IMR-90 (cell line): ENCODE data around the gene USP10.

Experiments used
- BHLHE40 ChIP-seq: fragments of 150-350 bp; IDR thresholded peaks from 2 replicates; pipeline ENCODE4 v1.6.1; 2016; ENCODE audit warnings: mild to moderate bottlenecking, low read depth, low read length
- CEBPB ChIP-seq: IDR thresholded peaks from 2 replicates; pipeline ENCODE4 v1.6.1; 2012; ENCODE audit warnings: low read depth, low read length, improper control_type of control experiment
- CHD1 ChIP-seq: IDR thresholded peaks from 2 replicates; pipeline ENCODE4 v1.6.1; 2012; ENCODE audit warnings: low read depth, low read length, improper control_type of control experiment
- CTCF ChIP-seq: conservative IDR thresholded peaks from 2 replicates; pipeline ENCODE4 v1.5.1; 2012; ENCODE audit warnings: mild to moderate bottlenecking, low read depth, low read length, improper control_type of control experiment
- MAFK ChIP-seq: IDR thresholded peaks from 2 replicates; pipeline ENCODE4 v1.6.1; 2012; ENCODE audit warnings: low read depth, low read length, improper control_type of control experiment
- MAZ ChIP-seq: IDR thresholded peaks from 2 replicates; pipeline ENCODE4 v1.6.1; 2012; ENCODE audit warnings: low read depth, mild to moderate bottlenecking, low read length, improper control_type of control experiment, moderate library complexity, borderline replicate concordance
- POLR2A ChIP-seq: IDR thresholded peaks from 2 replicates; pipeline ENCODE4 v1.6.1; 2012; ENCODE audit warnings: mild to moderate bottlenecking, low read depth, low read length
- RAD21 ChIP-seq: IDR thresholded peaks from 2 replicates; pipeline ENCODE4 v1.6.1; 2012; ENCODE audit warnings: low read length, improper control_type of control experiment
- SMC3 ChIP-seq: fragments of 150-350 bp; IDR thresholded peaks from 2 replicates; pipeline ENCODE4 v1.6.1; 2016; ENCODE audit warnings: low read depth, mild to moderate bottlenecking, antibody characterized with exemption, low read length, moderate library complexity
- TF ChIP-seq, protein P1 (sequence below): fragments of 150-350 bp; IDR thresholded peaks from 2 replicates; pipeline ENCODE4 v1.6.1; 2017; ENCODE audit warnings: mild to moderate bottlenecking, antibody characterized with exemption, low read length, low read depth
- TF ChIP-seq, protein P2 (sequence below): fragments of 150-350 bp; IDR thresholded peaks from 2 replicates; pipeline ENCODE4 v1.6.1; 2016; ENCODE audit warnings: low read depth, mild to moderate bottlenecking, low read length, moderate library complexity, borderline replicate concordance

GRCh38 chr16:84661418-84662060 lies 38.3 kb upstream of the USP10 start:
- TF ChIP-seq SMC3: no peak
- TF ChIP-seq CTCF: no peak
- no peak for TF ChIP-seq CEBPB
- TF ChIP-seq RAD21: no peak
- TF ChIP-seq POLR2A: no peak
- TF ChIP-seq, protein P1, sequence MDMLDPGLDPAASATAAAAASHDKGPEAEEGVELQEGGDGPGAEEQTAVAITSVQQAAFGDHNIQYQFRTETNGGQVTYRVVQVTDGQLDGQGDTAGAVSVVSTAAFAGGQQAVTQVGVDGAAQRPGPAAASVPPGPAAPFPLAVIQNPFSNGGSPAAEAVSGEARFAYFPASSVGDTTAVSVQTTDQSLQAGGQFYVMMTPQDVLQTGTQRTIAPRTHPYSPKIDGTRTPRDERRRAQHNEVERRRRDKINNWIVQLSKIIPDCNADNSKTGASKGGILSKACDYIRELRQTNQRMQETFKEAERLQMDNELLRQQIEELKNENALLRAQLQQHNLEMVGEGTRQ: no peak
- no peak for TF ChIP-seq BHLHE40
- TF ChIP-seq MAZ: no peak
- no peak for TF ChIP-seq CHD1
- TF ChIP-seq, protein P2, sequence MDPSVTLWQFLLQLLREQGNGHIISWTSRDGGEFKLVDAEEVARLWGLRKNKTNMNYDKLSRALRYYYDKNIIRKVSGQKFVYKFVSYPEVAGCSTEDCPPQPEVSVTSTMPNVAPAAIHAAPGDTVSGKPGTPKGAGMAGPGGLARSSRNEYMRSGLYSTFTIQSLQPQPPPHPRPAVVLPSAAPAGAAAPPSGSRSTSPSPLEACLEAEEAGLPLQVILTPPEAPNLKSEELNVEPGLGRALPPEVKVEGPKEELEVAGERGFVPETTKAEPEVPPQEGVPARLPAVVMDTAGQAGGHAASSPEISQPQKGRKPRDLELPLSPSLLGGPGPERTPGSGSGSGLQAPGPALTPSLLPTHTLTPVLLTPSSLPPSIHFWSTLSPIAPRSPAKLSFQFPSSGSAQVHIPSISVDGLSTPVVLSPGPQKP: no peak
- TF ChIP-seq MAFK: no peak
